ENCODE measurements around the gene PSD2.

Gene PSD2

DNA sequence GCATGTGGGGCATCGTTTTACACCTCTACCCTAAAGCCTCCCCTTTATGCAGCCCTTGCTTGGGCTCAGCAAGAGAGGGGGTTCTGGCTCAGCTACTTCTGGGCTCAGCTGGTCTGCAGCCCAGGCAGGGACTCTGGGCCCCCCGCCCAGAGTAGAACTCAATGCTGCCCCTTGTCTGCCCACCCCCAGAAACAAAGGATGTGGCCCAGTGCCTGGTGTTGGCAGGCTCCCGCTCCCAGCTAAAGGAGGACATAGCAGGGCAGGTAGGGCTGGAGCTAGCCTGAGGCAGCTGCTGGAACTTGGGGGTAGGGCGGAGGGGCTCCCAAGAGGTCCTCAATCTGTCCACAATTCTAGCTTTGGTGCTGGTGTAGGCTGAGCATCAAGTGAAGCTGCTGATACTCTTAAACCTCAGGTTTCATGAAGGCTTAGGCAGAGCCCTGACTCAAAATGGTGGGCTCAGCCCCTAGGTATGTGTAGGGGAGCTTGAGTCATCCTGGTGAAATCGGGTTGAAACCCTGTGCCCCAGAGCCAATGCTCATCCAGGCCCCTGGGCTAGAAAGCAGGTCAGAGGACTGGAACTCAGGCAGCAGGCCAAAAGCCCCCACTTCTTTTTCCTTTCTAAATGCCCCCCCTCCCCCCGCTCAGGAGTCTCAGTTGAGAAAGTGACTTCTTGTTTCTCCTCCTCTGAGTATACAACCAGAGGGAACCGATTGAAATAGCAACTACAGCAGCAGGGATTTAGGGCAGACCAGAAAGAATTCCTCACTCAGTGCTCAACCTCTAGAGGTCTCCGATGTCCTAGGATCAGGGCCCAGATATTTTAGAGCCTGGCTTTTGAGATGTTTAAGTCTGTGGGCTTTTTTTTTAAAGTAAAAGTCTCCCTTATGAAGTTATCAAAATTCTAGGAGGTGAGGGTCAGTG, 11.4 kb downstream of the PSD2 start:
- H4K20me1 ChIP-seq (ENCODE audit: insufficient read depth): no peaks in the 10 kb centered on the region
- H2AFZ ChIP-seq (ENCODE audit: low read depth): no peak overlapping the region
- H3K4me1 ChIP-seq (ENCODE audit: low read depth, poor library complexity, severe bottlenecking): no peaks in the 10 kb centered on the region
- H3K9ac ChIP-seq: no peak overlapping the region
- H3K27ac ChIP-seq: no peak overlapping the region
- H3K4me2 ChIP-seq: no peak overlapping the region
- H3K79me2 ChIP-seq (ENCODE audit: insufficient read depth, low read depth): no peaks in the 10 kb centered on the region
- no peak overlapping the region for H3K4me3 ChIP-seq (IDR thresholded peaks at IDR 0.05; ENCODE audit: insufficient read depth, low read depth, low read length)
- TF ChIP-seq, protein P1, sequence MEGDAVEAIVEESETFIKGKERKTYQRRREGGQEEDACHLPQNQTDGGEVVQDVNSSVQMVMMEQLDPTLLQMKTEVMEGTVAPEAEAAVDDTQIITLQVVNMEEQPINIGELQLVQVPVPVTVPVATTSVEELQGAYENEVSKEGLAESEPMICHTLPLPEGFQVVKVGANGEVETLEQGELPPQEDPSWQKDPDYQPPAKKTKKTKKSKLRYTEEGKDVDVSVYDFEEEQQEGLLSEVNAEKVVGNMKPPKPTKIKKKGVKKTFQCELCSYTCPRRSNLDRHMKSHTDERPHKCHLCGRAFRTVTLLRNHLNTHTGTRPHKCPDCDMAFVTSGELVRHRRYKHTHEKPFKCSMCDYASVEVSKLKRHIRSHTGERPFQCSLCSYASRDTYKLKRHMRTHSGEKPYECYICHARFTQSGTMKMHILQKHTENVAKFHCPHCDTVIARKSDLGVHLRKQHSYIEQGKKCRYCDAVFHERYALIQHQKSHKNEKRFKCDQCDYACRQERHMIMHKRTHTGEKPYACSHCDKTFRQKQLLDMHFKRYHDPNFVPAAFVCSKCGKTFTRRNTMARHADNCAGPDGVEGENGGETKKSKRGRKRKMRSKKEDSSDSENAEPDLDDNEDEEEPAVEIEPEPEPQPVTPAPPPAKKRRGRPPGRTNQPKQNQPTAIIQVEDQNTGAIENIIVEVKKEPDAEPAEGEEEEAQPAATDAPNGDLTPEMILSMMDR (conservative IDR thresholded peaks at IDR 0.05; ENCODE audit: low read depth, low read length): no peak
- peaks cover 36% of the 10 kb centered on the region; the same call in 1 of the 2 replicates for H3K27me3 ChIP-seq (ENCODE audit: insufficient read depth, low read depth)
- no peaks in the 10 kb centered on the region for H3K36me3 ChIP-seq (ENCODE audit: insufficient read depth)

DNA sequence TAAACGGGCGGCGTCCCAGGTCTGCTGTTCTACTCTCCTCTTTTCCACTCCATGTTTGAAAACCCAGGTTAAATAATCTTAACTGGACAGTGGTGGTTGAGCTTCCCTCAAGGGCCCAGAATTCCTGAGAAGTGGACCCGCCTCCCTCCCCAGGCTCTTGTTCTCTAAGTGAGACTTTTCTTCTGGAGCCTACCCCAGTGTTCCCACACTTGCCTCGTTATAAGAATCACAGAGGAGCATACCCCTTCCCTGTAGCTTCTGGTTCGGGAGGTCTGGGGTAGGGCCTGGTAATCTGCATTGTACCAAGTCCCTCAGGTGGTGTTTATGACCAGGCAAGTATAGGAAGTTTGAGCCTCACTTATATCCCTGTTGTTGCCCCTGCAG, 12.0 kb downstream of the PSD2 start:
- H3K4me2 ChIP-seq: no peak overlapping the region
- H3K4me1 ChIP-seq (ENCODE audit: low read depth, poor library complexity, severe bottlenecking): no peaks in the 10 kb centered on the region
- TF ChIP-seq, protein P1 (conservative IDR thresholded peaks at IDR 0.05; ENCODE audit: low read depth, low read length): no peak
- H4K20me1 ChIP-seq (ENCODE audit: insufficient read depth): no peaks in the 10 kb centered on the region
- H3K79me2 ChIP-seq (ENCODE audit: insufficient read depth, low read depth): no peaks in the 10 kb centered on the region
- no peak overlapping the region for H3K9ac ChIP-seq
- no peak overlapping the region for H2AFZ ChIP-seq (ENCODE audit: low read depth)
- H3K27me3 ChIP-seq (ENCODE audit: insufficient read depth, low read depth): peaks cover 35% of the 10 kb centered on the region; the same call in 1 of the 2 replicates
- H3K4me3 ChIP-seq (IDR thresholded peaks at IDR 0.05; ENCODE audit: insufficient read depth, low read depth, low read length): no peak overlapping the region
- no peaks in the 10 kb centered on the region for H3K36me3 ChIP-seq (ENCODE audit: insufficient read depth)
- no peak overlapping the region for H3K27ac ChIP-seq

DNA sequence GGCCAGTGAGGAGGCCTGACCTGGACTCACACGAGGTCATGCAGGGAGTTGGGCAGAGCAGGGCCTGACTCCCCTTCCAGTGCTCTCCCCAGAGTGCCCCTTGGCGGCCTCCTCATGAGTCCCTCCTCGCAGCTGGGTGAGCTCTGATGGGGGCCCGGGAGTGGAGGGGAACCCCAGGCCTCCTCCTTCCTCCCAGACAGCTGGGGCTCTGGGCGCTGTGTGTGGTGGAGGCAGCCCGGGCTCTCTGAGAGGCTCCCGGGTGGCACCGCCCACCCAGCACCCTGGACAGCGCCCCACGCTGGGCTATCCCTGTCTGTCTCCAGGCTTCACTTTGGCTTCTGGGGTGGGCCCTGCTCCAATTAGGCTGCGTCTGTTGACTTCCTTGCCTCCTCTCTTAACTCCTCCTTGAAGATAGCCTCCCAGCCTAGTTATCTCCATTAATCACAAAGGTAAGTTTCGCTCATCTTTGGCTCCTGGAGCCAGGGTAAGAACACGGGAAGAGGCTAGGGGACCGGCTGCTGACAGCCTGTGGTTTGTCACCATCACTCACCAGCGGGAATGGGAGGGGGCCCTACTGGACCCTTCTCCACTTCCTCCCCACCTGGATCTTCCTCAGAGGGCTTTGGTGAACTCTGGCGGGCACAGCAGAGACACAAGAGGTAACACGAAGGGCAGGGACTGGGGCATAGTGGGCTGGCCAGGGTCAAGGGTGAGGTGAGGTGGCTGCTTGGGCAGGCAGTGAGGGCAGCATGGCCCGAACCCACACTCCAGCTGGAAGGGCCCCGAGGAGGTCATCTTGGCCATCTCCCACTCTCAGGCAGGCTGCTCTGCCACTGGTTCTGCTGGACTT, 13.1 kb downstream of the PSD2 start:
- H4K20me1 ChIP-seq (ENCODE audit: insufficient read depth): no peaks in the 10 kb centered on the region
- no peak overlapping the region for H3K9ac ChIP-seq
- TF ChIP-seq, protein P1 (conservative IDR thresholded peaks at IDR 0.05; ENCODE audit: low read depth, low read length): no peak
- no peak overlapping the region for H3K27ac ChIP-seq
- no peaks in the 10 kb centered on the region for H3K4me1 ChIP-seq (ENCODE audit: low read depth, poor library complexity, severe bottlenecking)
- no peaks in the 10 kb centered on the region for H3K79me2 ChIP-seq (ENCODE audit: insufficient read depth, low read depth)
- no peak overlapping the region for H3K4me3 ChIP-seq (IDR thresholded peaks at IDR 0.05; ENCODE audit: insufficient read depth, low read depth, low read length)
- H3K36me3 ChIP-seq (ENCODE audit: insufficient read depth): no peaks in the 10 kb centered on the region
- no peak overlapping the region for H2AFZ ChIP-seq (ENCODE audit: low read depth)
- H3K4me2 ChIP-seq: no peak overlapping the region
- H3K27me3 ChIP-seq (ENCODE audit: insufficient read depth, low read depth): peaks cover 43% of the 10 kb centered on the region; the same call in 1 of the 2 replicates

DNA sequence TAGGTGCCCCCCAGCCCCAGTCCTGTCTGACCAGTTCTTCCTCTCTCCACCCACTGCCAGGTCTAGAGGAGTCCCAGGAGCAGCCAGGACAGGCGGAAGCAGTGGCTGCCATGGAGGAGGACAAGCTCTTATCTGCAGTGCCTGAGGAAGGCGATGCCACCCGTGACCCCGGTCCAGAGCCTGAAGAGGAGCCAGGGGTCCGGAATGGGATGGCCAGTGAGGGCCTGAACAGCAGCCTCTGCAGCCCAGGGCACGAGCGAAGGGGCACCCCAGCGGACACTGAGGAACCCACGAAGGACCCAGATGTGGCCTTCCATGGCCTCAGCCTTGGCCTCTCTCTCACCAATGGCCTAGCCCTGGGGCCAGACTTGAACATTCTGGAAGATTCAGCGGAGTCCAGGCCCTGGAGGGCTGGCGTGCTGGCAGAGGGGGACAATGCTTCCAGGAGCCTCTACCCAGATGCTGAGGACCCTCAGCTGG, 13.8 kb downstream of the PSD2 start:
- Histone ChIP-seq H3K4me1 (ENCODE audit: low read depth, poor library complexity, severe bottlenecking) (no peaks in the 10 kb centered on the region), H4K20me1 (ENCODE audit: insufficient read depth) (no peaks in the 10 kb centered on the region), H3K9ac (no peak overlapping the region), H3K27me3 (ENCODE audit: insufficient read depth, low read depth) (peaks cover 43% of the 10 kb centered on the region; the same call in 1 of the 2 replicates), H3K27ac (no peak overlapping the region), H3K36me3 (ENCODE audit: insufficient read depth) (no peaks in the 10 kb centered on the region), H3K4me2 (no peak overlapping the region), H3K79me2 (ENCODE audit: insufficient read depth, low read depth) (no peaks in the 10 kb centered on the region), H2AFZ (ENCODE audit: low read depth) (no peak overlapping the region), H3K4me3 (IDR thresholded peaks at IDR 0.05; ENCODE audit: insufficient read depth, low read depth, low read length) (no peak overlapping the region)
- TF ChIP-seq, protein P1 (conservative IDR thresholded peaks at IDR 0.05; ENCODE audit: low read depth, low read length): no peak

Measured in KMS-11 (cell line).